AG08395 (cell line): ENCODE measurements around the gene WDR7.

Experiments
- DNase-seq: peaks from one replicate; pipeline ENCODE4 v3.0.0; 2012; ENCODE audit warnings: mixed read lengths, low spot score

The WDR7 gene

GRCh38 chr18:56722518-56722917 is 71.4 kb downstream of the WDR7 start:
- DNase-seq: no peak

GRCh38 chr18:56723068-56723467 is 71.9 kb downstream of the WDR7 start:
- no peak for DNase-seq

DNA sequence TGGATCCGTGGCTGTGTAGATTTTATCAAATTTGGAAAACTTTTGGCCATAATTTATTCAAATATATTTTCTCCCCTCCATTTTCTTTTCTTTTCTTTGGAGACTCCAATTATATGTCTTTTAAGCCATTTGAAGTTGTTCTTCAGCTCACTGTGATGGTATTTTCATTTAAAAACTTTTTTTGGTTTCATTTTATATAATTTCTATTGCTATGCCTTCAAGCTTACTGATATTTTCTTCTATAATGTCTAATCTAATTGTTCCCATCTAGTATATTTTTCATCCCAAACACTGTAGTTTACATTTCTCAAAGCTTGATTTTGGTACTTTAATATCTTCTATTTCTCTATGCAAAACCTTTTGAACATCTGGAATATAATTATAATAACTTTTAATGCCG is 72.5 kb downstream of the WDR7 start:
- DNase-seq: no peak

GRCh38 chr18:56726906-56727305 is 75.7 kb downstream of the WDR7 start:
- DNase-seq: no peak

- no peak for DNase-seq
These were observed 76.2 kb downstream of the WDR7 start for GRCh38 chr18:56727399-56727798.

DNA sequence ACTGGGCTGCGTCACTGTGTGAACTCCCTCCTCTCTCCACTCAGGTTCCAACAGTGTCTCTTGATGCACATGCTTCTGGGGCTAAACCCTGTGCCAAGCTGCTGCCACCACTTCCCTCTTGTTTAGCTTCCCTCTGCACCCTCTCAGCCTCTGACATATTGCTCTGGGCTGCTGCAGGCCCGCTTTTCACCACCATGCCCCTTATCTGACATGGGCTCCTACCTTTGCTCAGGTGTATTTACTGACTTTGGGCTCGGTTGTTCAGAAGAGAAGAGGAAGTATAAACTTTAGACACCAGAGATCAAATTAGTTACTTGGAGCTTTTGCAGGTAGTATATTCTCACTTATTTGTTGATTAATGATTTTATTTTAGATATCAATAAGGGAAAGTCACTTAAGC is 77.6 kb downstream of the WDR7 start:
- no peak for DNase-seq

DNA sequence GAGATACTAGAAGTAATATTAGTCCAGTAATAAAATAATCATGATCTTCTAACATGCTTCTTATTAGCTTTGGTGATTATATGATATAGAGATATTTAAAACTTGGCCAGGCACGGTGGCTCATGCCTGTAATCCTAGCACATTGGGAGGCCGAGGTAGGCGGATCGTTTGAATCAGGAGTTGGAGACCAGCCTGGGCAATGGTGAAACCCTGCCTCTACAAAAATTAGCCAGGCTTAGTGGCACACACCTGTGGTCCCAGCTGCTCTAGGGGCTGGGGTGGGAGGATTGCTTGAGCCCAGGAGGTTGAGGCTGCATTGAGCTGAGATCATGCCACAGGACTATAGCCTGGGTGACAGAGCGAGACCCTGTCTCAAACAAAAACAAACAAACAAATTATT is 87.0 kb downstream of the WDR7 start:
- no peak for DNase-seq

GRCh38 chr18:56739731-56740130 is 88.6 kb downstream of the WDR7 start:
- no peak for DNase-seq

- DNase-seq: no peak
These were observed 89.5 kb downstream of the WDR7 start for GRCh38 chr18:56740645-56741044.

DNA sequence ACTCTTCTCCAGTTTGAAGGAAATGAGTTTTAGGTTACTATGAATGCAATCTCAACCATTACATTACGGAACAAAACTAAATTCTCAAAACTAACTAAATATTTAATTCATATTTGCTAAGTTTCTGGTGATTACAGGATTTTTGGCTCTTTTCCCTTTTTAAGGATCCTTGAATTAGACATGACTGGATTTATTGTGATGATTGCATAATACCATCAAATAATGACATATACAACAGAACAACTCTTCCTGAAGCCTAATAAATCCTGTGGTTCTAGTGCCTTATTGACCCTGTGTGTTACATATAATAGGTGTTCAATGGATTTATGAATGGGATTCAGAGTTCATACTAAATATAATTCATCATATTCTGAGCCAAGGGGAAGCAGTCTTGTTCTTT is 90.5 kb downstream of the WDR7 start:
- DNase-seq: no peak

GRCh38 chr18:56743115-56743514 is 92.0 kb downstream of the WDR7 start:
- DNase-seq: no peak

GRCh38 chr18:56747032-56747658 is 96.0 kb downstream of the WDR7 start:
- no peak for DNase-seq

DNA sequence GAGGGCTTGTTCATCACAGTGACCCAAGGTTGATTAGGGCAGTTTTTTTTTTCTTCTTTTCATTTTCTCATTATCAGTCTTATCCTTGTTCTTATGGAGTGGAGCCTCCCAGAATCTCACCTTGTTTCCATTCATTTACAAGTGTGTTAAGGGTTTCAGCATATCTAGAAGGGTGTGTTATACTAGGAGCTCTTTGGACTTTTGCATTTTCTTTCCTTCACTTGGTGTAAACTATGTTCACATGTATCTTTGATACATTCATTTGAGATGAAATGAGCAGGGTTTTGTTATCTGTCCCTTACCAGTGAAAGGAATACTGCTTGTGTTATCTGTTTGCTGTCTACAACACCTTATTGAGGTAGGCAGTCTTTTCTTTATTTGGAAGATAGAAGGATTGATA is 96.7 kb downstream of the WDR7 start:
- no peak for DNase-seq

GRCh38 chr18:56748698-56749268 is 97.6 kb downstream of the WDR7 start:
- DNase-seq: peak; percentile 42

DNA sequence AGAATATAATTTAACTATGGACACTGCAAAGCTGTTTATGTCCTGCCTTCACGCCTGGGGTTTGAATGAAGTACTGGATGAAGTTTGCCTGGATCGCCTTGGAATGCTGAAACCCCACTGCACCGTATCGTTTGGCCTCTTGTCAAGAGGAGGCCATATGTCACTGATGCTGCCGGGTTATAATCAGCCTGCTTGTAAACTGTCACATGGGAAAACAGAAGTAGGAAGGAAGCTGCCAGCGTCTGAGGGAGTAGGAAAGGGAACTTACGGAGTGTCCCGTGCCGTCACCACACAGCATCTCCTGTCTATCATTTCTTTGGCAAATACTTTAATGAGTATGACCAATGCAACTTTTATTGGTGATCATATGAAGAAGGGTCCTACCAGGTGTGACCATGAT is 105.8 kb downstream of the WDR7 start:
- no peak for DNase-seq

DNA sequence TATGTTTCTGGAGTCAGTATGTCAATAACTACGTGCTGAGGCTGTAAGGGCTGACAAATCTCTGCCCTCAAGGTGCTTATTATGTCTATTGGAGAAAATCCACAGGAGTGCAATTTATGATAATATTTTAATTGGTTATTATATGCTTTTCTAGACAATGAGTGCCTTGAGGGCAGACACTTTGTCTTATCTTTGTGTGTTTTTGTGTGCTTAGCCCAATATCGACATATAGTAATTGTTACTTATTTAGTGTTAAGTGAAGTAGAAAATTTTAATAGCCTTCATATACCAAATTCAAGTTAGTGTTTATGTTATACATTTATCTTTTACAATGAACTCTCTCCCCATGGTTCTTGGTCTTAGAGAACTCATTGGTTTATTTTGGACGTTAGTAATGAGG is 118.9 kb downstream of the WDR7 start:
- DNase-seq: no peak

DNA sequence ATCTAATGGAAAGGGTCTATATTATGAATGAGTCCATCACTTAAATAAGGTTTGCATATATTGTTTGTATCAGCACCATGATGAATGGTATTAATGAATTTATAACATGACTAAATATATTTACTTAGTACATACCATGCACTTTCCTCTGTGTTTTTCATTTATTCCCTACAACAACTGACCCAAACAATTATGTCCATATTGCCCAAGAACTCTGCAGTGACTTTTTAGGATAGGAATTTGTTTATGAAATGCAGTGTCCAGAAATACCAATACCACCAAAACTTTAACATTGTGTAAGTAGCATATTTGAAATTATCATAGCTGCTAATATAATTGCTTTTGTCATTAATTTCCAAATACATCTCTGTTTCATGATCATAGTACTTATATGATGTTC is 119.7 kb downstream of the WDR7 start:
- peak; percentile 14 for DNase-seq

- no peak for DNase-seq
These were observed 124.5 kb downstream of the WDR7 start for GRCh38 chr18:56775701-56776100.

GRCh38 chr18:56787390-56787789 is 136.2 kb downstream of the WDR7 start:
- no peak for DNase-seq

DNA sequence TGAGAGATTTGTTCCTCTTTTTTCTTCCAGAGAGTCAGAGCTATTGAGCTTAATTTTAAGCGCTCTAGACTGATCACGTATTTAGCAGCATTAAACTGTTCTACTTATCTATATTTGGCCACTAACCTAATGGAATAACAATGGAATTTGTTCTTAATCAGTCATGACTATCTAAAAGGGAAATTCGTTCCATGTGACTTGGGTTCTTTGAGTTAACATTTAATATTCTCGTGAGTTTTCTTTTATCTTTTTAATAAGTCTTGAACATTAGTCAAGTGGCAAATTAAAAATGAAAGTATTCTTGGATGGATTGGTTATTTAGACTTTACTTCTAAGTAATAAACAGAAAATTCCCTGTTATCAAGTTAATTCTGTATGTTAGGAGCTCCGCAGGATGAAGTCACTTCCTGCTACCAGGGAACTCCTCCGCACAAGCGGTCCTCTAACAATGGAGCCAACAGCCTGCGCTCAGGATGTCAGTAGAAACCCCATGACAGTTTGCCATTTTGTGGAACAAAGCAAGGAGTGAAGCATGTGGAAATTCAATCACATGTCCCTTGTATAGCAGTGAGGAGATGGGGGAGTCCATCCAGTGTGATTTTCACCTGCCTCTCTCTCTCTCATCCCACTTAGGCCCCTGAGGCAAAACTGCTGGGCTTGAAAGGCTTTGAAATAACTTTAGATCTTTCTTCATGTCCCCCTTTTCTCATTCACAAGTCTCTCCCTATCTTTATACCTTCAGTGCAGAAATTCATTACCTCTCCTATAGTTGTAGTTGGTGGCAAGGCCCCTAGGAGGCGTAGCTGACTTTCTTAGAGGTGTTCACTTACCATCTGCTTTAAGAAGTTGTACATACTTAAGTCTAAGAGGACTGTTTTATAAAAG is 138.1 kb downstream of the WDR7 start:
- DNase-seq: peak; percentile 2

- no peak for DNase-seq
These were observed 138.7 kb downstream of the WDR7 start for GRCh38 chr18:56789889-56790180.

- DNase-seq: no peak
These were observed 144.2 kb downstream of the WDR7 start for GRCh38 chr18:56795381-56795780.

DNA sequence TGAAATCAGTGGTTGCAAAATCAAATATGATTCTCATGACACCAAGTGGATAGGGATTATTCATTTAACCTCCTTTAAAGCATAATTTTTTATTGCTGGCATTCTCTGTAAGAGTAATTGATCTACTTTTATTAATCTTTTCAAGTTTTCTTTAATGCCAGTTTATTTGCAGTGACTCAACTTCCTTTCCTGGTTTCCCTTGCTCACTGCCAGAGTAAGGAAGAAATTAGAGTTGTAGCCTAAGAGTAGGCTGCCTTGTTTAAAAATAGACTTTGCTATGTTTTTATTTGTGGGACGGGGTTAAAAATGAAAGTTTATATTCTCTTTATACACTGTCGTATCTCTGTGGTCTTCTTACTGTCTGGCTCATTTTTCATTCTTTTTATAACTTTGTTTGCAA is 148.6 kb downstream of the WDR7 start:
- DNase-seq: no peak

DNA sequence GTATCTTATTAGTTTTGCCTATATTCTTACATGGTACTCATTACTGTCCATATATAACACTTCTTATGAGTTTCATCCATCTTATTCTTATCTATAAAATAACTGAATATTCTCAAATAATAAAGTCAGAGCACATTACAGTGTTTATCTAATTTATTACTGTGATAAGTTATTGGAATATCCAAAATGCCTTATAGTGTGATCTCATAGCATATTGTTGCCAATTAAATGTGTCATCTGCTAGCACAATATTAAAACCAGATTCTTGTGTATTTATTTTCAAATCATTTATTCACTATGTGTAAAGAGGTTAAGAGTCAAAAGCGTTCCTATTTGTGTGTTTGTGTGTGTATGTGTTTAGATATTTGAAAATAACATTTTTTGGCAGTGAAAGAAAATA is 151.9 kb downstream of the WDR7 start:
- no peak for DNase-seq
